AML-193 (cell line): ENCODE measurements around the gene HSD17B11.
"Not testable (repeated sequence)": the region's sequence is repeated elsewhere in the genome, so short reads cannot be mapped to it uniquely, and the experiment has no call there.

Source experiments
- DNase-seq, 2 experiments: peaks; one replicate each; lab custom pipeline; 2025; lab: John Stamatoyannopoulos, UW

Gene HSD17B11

GRCh38 chr4:87356832-87357526 is 34.0 kb downstream of the HSD17B11 start:
- DNase-seq = no peak

- no peak for DNase-seq
Observed at GRCh38 chr4:87354168-87355102, 36.6 kb downstream of the HSD17B11 start.

DNA sequence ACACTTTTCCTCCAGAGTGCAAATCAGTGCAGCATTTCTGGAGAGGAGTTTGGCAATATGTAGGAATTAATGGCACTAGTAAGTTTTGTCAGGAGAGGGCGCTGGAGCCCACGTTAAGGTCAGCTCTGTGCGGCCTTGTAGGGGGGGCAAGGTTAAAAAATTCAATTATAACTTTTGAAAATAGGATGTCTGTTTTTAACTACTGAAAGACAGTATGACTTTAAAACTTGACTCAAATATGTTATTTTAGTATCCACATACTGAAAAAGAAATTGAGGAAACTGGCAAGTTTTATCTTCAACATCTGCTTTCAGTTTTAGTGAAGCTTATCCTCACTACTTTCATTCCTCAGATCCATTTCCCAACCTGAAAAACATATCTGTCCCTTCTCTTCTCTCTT is 37.4 kb downstream of the HSD17B11 start:
- no peak for DNase-seq

DNA sequence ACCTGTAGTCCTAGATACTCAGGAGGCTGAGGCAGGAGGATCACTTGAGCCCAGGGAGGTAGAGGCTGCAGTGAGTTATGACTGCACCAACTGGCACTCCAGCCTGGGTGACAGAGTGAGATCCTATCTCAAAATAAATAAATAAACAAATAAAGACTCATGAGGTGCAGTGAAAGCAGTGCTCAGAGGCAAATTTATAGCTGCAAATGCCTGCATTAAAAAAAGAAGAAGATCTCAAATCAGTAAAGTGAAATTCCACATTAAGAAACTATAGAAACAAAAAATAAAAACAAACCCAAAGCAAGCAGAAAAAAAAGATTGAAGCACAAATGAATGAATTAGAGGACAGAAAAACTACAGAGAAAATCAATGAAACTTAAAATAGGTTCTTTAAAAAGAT is 45.8 kb downstream of the HSD17B11 start:
- DNase-seq = no peak

DNA sequence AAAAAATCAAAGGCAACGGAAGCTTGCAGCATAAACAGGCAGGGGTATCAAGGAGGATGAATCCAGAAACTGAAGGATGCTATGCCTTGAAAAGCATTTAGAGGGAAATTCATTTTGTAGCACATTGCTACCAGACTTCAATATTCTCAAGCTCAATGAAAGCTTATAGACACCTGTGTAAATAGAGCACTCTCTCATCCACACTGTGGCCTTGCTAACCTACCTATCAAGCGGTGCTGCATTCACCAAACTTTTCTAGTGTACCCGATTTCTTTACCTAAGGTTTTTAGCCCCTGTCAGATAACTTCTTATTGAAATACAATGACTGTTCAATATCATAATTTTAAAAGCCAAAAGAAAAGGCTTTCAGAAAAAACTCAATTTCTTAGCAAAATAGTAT is 48.1 kb downstream of the HSD17B11 start:
- no peak for DNase-seq

DNA sequence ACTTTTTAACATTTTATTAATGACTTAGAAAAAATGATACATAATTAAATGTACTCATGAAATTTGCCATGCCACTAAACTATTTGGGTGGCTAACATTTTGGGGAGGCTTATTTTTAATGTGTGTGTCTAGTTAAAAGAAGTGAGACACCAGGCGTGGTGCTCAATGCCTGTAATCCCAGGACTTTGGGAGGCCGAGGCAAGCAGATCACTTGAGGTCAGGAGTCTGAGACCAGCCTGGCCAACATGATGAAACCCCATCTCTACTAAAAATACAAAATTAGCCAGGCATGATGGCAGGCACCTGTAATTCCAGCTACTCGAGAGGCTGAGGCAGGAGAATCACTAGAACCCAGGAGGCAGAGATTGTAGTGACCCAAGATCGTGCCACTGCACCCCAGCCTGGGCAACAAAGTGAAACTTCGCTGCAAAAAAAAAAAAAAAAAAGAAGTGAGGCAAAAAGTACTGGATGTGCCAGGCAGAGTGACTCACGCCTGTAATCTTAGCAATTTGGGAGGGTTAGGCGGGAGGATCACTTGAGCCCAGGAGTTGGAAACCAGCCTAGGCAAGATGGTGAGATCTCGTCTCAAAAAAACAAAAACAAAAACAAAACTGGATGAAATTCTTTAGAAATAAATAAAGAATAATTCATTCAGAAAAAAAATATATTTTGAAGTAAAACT is 48.9 kb downstream of the HSD17B11 start:
- DNase-seq = not testable (repeated sequence)

DNA sequence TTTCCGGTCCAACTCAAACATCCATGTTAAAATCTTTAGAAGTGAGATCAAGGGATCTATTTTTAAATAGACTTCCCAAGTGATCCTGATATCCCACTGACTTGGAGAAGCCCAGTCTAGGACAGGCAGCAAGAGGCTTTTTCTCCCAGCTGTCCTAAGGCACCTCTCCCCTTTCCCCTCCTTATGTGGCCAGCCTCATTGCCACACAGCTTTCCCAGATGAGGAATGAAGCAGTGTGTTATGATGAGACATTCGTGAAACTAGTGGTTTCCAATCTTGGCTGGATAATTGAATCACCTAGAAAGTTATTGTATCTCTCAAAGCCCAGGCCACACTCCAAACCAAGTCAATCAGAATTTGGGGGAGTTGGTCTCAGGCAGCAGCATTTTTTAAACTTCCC is 51.5 kb downstream of the HSD17B11 start:
- DNase-seq = no peak

- no peak for DNase-seq
Observed at GRCh38 chr4:87337361-87337760, 53.6 kb downstream of the HSD17B11 start.

GRCh38 chr4:87333267-87333666 is 57.7 kb downstream of the HSD17B11 start:
- DNase-seq = no peak

GRCh38 chr4:87330761-87331160 is 60.2 kb downstream of the HSD17B11 start:
- no peak for DNase-seq

DNA sequence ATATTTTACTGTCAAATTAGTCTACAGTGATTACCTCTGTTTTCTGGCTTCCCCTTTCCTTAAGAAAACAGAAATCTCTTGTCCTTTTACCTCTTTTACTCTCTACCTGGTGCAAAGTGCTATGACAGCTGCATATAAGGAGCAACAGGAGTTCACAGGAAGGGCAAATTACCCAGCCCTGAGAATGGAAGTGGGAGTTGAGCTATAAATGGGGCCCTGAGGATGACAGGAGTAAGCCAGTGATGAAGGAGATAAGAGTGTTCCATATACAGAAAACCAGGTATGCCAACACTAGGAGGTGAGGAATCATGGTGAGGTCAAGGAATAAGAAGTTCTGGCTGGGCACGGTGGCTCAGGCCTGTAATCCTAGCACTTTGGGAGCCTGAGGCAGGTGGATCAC is 63.9 kb downstream of the HSD17B11 start:
- DNase-seq = no peak

DNA sequence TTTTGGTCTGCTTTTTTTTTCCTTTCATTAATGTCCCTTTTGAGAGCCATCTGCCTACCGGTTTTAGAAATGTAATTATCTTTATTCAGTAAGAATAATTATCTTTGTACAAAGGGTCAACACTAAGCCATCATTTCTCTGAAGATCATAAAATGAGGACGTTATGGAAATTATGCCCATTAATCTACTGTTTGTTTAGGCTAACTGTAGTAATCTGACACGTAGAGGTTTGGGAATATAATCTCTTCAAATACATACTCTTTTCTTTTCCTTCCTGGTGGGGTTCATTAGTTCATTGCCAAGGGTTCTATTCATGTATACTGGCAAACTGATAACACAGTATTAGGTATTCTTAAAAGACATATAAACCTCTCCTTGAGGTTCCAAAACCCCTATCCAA is 64.5 kb downstream of the HSD17B11 start:
- no peak for DNase-seq

DNA sequence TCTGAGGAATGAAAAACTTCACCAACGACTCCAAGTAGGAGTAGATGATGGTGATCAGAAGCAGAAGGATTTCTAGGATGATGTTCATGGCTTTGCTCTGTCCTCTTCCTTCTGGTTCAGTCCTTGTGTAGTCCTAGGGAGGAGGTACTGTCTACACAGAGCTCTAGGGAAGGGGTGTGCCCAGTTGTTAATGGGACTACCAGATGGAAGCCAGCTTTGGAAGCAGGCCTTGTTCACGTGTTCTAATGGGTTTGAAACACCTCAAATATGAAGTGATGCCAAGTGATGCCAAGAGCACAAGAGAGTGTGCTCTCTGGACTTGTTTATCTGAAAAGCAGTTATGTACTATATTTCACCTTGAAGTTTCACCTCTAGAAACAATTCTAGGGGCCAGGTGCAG is 68.2 kb downstream of the HSD17B11 start, which contains the start of gene HSD17B13:
HSD17B13 (minus strand) TSS at position 129 of the 400 bp plus-strand sequence; CDS start at position 88, 41 bp downstream.
- DNase-seq = no peak

DNA sequence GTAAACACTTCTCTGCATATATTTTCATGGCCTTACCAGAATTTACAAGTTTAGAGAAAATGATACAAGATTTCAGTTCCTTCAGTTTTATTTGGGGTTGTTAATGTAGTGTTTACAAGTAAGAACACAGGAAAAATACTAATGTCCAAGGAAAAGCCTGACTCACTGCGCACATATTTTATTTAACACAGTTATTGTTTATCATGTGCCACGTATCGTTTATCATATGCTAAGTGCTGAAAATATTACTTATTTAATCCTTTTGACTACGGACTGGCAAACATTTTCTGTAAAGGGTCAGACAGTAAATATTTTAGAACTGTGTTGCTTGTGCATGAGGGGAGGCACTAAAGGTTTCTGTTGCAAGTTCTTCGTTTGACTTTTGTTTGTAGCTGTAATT is 69.1 kb downstream of the HSD17B11 start:
- no peak for DNase-seq

- DNase-seq = no peak
Observed at GRCh38 chr4:87317527-87317926, 73.5 kb downstream of the HSD17B11 start.

GRCh38 chr4:87316961-87317360 is 74.0 kb downstream of the HSD17B11 start:
- DNase-seq = no peak

- not testable (repeated sequence) for DNase-seq
Observed at GRCh38 chr4:87315000-87315399, 76.0 kb downstream of the HSD17B11 start.

GRCh38 chr4:87313756-87314155 is 77.2 kb downstream of the HSD17B11 start:
- no peak for DNase-seq

- no peak for DNase-seq
Observed at GRCh38 chr4:87311684-87312083, 79.3 kb downstream of the HSD17B11 start.

DNA sequence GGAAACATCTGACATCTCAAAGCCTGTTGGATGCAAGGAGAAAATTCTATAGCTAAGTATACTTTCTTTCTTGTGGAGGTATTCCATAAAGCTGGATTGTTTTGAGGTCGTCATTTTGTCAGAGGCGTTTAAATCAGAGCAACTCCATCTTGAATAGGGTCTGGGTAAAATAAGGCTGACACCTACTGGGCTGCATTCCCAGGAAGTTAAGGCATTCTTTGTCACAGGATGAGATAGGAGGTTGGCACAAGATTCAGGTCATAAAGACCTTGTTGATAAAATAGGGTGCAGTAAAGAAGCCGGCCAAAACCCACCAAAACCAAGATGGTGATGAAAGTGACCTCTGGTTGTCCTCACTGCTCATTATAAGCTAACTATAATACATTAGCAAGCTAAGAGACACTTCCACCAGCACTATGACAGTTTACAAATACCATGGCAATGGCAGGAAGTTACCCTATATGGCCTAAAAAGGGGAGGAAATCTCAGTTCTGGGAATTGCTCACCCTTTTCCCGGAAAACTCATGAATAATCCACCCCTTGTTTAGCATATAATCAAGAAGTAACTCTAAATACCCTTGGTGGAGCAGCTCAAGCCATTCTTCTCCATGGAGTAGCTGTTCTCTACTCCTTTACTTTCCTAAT is 80.2 kb downstream of the HSD17B11 start:
- DNase-seq = no peak

- DNase-seq = no peak
Observed at GRCh38 chr4:87309625-87310024, 81.4 kb downstream of the HSD17B11 start.

GRCh38 chr4:87306056-87306455 is 84.9 kb downstream of the HSD17B11 start:
- DNase-seq = no peak
